ENCODE data around the gene CES5A. TPM values are rescaled to one million over a fixed set of nuclear protein-coding genes. Genes with fewer than 3 reads are reported as not detected.
"Not testable (repeated sequence)": the region's sequence is repeated elsewhere in the genome, so short reads cannot be mapped to it uniquely, and the experiment has no call there.

The CES5A gene
- polyA plus RNA-seq, 5 donors, result 0.09 TPM; not detected in 4

GRCh38 chr16:55830658-55831294, 44.4 kb downstream of the CES5A start:
- DNase-seq, result no peak

GRCh38 chr16:55829232-55829631, 45.9 kb downstream of the CES5A start:
- not testable (repeated sequence) for DNase-seq

- no peak for DNase-seq
Observed at GRCh38 chr16:55828680-55829079, 46.5 kb downstream of the CES5A start.

- no peak for DNase-seq
Observed at GRCh38 chr16:55825115-55825728, 50.0 kb downstream of the CES5A start.

- DNase-seq, result no peak
Observed at GRCh38 chr16:55824473-55825000, 50.6 kb downstream of the CES5A start.

- DNase-seq, result no peak
Observed at GRCh38 chr16:55822280-55822810, 52.8 kb downstream of the CES5A start.

GRCh38 chr16:55821210-55821609, 54.0 kb downstream of the CES5A start:
- DNase-seq, result no peak

- no peak for DNase-seq
Observed at GRCh38 chr16:55820615-55821014, 54.6 kb downstream of the CES5A start.

- DNase-seq, result no peak
Observed at GRCh38 chr16:55817236-55817912, 57.8 kb downstream of the CES5A start.

GRCh38 chr16:55816222-55816621, 59.0 kb downstream of the CES5A start:
- not testable (repeated sequence) for DNase-seq

- no peak for DNase-seq
Observed at GRCh38 chr16:55815320-55815719, 59.9 kb downstream of the CES5A start.

- not testable (repeated sequence) for DNase-seq
Observed at GRCh38 chr16:55814174-55814573, 61.0 kb downstream of the CES5A start.

- not testable (repeated sequence) for DNase-seq
Observed at GRCh38 chr16:55813730-55814129, 61.4 kb downstream of the CES5A start.

- DNase-seq, result no peak
Observed at GRCh38 chr16:55812951-55813350, 62.2 kb downstream of the CES5A start.

GRCh38 chr16:55811811-55812210, 63.4 kb downstream of the CES5A start:
- no peak for DNase-seq

GRCh38 chr16:55810451-55810961, 64.7 kb downstream of the CES5A start:
- DNase-seq, result no peak

GRCh38 chr16:55809851-55810250, 65.3 kb downstream of the CES5A start:
- no peak for DNase-seq

GRCh38 chr16:55809386-55809785, 65.8 kb downstream of the CES5A start:
- no peak for DNase-seq

GRCh38 chr16:55808286-55808685, 66.9 kb downstream of the CES5A start:
- DNase-seq, result not testable (repeated sequence)

- DNase-seq, result not testable (repeated sequence)
Observed at GRCh38 chr16:55805104-55805503, 70.1 kb downstream of the CES5A start.

GRCh38 chr16:55803681-55804080, 71.5 kb downstream of the CES5A start:
- DNase-seq, result not testable (repeated sequence)

All from right lung (tissue), 5 donors.